Putamen (tissue), 1 donor: Measurements from ENCODE around the gene BCKDK.
"Not testable (repeated sequence)": the region's sequence is repeated elsewhere in the genome, so short reads cannot be mapped to it uniquely, and the experiment has no call there.

Experiments used
- DNase-seq: peaks from one replicate; pipeline ENCODE4 v3.0.0-alpha.2; 2016; ENCODE audit warnings: low spot score

Gene BCKDK

DNA sequence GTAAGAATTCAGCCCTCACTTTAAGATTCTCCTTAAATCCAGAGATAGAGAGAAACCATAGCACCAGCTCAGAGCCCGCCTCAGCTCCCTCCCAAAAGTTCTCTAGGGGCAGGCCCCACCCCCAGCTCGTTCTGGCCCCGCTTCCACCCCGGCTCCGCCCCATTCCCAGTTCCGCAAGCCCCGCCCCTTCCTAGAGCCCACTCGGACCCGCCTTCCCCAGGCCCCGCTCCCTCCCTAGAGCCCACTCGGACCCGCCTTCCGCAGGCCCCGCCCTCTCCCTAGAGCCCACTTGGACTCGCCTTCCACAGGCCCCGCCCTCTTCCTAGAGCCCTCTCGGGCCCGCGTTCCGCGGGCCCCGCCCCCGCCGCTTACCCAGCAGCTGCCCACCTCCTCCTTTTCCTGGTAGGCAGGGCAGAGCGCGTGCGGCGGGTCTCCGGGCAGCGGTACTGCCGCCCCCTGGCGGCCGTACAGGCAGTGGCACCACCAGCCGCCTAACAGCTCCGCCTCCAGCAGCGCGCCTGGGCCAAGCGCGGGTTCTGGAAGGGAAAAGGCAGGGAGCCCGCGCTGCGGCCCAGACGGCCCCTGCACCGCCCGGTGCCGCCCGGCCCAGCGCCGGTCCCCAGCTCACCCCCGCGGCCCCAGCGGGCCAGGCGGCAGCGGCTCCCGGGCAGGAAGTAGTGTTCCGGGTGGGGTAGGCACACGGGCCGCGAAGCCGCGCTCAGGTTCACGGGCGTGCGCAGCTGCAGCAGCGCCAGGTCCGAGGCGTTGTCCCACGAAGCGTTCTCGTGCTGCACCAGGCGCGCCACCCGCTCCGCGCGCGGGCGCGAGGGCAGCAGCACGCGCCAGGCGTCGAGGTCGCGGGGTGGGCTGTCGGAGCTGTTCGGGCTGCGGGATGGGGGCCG lies 34.2 kb downstream of the BCKDK start:
- peak; percentile 97 for DNase-seq

- no peak for DNase-seq
Observed at GRCh38 chr16:31143011-31143693, 35.0 kb downstream of the BCKDK start.

DNA sequence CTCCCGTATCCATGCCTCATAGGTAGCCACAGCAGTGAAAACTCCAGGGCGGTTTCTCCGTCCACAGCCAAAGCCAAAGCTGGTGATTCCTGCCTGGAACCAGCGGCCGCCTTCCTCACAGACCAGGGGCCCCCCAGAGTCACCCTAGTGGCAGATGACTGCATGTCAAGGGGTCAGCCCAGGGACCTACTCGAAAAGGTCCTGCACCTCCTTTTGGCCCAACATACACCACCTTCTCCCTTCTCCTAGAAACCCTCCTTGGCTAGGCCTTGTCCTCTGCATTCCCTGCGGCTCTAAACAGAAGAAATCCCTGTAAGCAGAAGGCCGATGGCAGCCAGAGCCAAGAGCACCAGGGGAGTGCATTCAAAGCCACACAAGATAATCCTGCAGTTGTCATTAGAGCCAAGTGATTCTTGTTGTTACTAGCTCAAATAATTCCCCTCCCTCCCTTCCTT lies 35.5 kb downstream of the BCKDK start:
- DNase-seq, result no peak

GRCh38 chr16:31144418-31144817 lies 36.2 kb downstream of the BCKDK start:
- DNase-seq, result not testable (repeated sequence)

GRCh38 chr16:31145398-31145990 lies 37.3 kb downstream of the BCKDK start:
- no peak for DNase-seq

DNA sequence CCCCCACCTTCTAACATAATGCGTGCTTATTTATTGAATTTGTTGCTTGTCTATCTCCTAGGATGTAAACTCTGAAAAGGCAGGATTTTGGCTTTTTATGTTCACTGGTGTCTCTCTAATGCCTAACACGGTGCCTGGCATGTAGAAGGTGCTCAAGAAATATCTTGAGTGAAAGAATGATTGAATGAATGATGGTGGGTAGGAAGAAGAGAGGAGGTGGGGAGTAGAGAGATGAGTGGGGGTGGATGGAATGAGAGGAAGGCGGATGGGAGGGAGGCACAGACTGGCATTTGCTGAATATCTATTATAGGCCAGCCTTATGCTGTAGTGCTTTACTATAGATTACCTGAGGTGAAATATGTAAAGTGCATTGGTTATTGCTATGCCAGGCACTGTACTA lies 39.4 kb downstream of the BCKDK start:
- no peak for DNase-seq

GRCh38 chr16:31148281-31148728 lies 40.1 kb downstream of the BCKDK start:
- DNase-seq, result no peak

- no peak for DNase-seq
Observed at GRCh38 chr16:31148896-31149295, 40.7 kb downstream of the BCKDK start.

DNA sequence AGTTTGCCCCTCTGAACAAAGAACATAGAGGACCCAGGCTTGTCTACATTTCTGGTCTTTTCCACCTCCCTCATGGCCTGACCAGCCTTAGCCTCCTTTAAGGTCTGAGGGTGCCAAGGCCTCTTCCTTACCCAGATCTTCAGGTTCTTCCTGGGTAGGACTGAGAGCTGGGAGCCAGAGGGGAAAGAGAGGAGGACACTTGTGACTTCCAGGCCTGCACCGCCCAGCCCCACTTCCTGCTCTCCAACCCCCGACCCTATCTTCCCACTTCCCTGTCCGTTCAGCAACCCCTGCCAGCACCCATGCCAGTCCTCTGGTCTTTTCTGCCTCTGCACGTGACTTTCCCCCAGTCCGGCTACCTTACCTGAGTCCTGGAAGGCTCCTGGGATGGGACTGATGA lies 41.1 kb downstream of the BCKDK start:
- DNase-seq, result no peak

DNA sequence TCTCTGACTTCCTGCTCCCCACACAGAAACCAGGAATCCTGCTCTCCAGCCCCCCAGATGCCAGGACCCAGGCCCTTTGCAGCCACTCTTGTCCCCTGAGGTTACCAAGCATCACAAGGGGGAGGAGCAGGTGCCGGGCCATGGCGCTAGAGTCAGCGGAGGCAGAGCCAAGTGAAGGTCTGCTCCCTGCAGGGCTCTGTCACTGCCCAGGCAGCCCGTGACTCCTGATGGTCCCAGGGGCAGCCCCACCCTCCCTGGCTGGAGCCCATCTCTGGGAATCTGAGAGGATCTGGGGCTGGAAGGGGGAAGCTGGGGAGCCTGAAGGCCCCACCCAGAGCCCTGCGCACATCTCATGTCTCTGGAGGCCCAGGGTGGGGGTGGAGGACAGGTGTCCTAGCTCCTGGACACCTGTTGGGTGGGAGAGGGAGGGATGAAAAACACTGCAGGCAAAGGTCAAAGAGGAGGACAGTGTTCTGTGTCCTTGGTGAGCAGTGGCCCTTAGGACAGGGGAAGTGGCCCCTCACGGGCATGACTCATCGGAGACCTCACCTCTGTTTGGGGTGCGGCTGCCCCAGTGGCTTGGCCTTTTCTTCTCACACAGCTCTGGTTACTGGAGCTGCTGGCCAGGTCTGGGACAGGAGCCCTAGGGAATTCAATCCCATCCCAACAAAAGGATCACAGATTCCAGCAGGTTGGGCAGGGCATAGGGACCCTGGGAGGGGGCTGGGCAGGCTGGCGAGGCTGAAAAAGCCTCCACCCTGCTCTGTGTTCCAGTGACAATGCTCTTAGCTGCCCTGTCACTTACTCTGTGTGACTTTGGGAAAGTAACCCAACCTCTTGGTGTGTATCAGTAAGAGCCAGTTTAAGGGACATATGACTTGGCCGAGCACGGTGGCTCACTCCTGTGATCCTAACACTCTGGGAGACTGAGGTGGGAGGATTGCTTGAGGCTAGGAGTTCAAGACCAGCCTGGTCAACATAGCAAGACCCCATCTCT lies 42.0 kb downstream of the BCKDK start, which contains the start of gene PRSS36:
Gene PRSS36 (minus strand): TSS at position 173 of the 997 bp plus-strand sequence. CDS start 31 bp downstream, at position 142.
- no peak for DNase-seq

- not testable (repeated sequence) for DNase-seq
Observed at GRCh38 chr16:31150976-31151375, 42.8 kb downstream of the BCKDK start.

- DNase-seq, result no peak
Observed at GRCh38 chr16:31157136-31157535, 49.0 kb downstream of the BCKDK start.
